Trophoblast cell (in vitro differentiated cells and primary cell): ENCODE data around the gene ZNF823.

ENCODE experiments used
- DNase-seq, 2 donors: peaks; one replicate each; pipeline ENCODE4 v3.0.0-alpha.2; 2016
- H2AFZ ChIP-seq: 2 replicates; pipeline ENCODE4 v1.6.1; 2013; ENCODE audit warnings: low read length, moderate library complexity, mild to moderate bottlenecking; ENCODE audit not compliant: insufficient read depth, poor library complexity
- H2AK5ac ChIP-seq: 2 replicates; pipeline ENCODE4 v1.6.1; 2013; ENCODE audit warnings: mild to moderate bottlenecking, low read length
- H2BK120ac ChIP-seq: 2 replicates; pipeline ENCODE4 v1.6.1; 2013; ENCODE audit warnings: low read length, mild to moderate bottlenecking, moderate library complexity; ENCODE audit not compliant: insufficient read depth, poor library complexity
- H2BK12ac ChIP-seq: 2 replicates; pipeline ENCODE4 v1.6.1; 2013; ENCODE audit warnings: mild to moderate bottlenecking, low read length, moderate library complexity
- H2BK5ac ChIP-seq: 2 replicates; pipeline ENCODE4 v1.6.1; 2013; ENCODE audit warnings: low read length, low read depth, moderate library complexity, mild to moderate bottlenecking; ENCODE audit not compliant: poor library complexity
- H3K14ac ChIP-seq: 2 replicates; pipeline ENCODE4 v1.6.1; 2013; ENCODE audit warnings: mild to moderate bottlenecking, low read length
- H3K18ac ChIP-seq: 2 replicates; pipeline ENCODE4 v1.6.1; 2013; ENCODE audit warnings: mild to moderate bottlenecking, low read length
- H3K23ac ChIP-seq: 2 replicates; pipeline ENCODE4 v1.6.1; 2013; ENCODE audit warnings: low read length
- H3K27ac ChIP-seq: 2 replicates; pipeline ENCODE4 v1.5.1; 2013; ENCODE audit warnings: low read depth, mild to moderate bottlenecking, inconsistent platforms, low read length, moderate library complexity
- H3K27me3 ChIP-seq: 2 replicates; pipeline ENCODE4 v1.6.1; 2013; ENCODE audit warnings: inconsistent platforms, mild to moderate bottlenecking, low read length, moderate library complexity; ENCODE audit not compliant: insufficient read depth
- H3K36me3 ChIP-seq, 2 experiments: 1 replicate in 1 of 2; 2 replicates in 1 of 2; pipeline ENCODE4 v1.6.1; 2013; ENCODE audit warnings: low read length in 2 of 2, mild to moderate bottlenecking in 2 of 2, moderate library complexity in 1 of 2; ENCODE audit not compliant: insufficient read depth in 2 of 2, control insufficient read depth in 1 of 2
- H3K4ac ChIP-seq: 2 replicates; pipeline ENCODE4 v1.6.1; 2013; ENCODE audit warnings: low read depth, mild to moderate bottlenecking, low read length, moderate library complexity
- H3K4me1 ChIP-seq, 2 experiments: 1 replicate in 1 of 2; 2 replicates in 1 of 2; pipeline ENCODE4 v1.6.1; 2013; ENCODE audit warnings: low read length in 2 of 2, mild to moderate bottlenecking in 2 of 2, moderate library complexity in 1 of 2; ENCODE audit not compliant: insufficient read depth in 2 of 2, control insufficient read depth in 1 of 2
- H3K4me2 ChIP-seq: 2 replicates; pipeline ENCODE4 v1.6.1; 2013; ENCODE audit warnings: inconsistent platforms, mild to moderate bottlenecking, low read length, moderate library complexity
- H3K4me3 ChIP-seq: 2 replicates; pipeline ENCODE4 v1.5.1; 2013; ENCODE audit warnings: mild to moderate bottlenecking, low read depth, low read length, inconsistent platforms
- H3K79me1 ChIP-seq: one replicate; pipeline ENCODE4 v1.6.1; 2013; ENCODE audit warnings: low read length
- H3K79me2 ChIP-seq: 2 replicates; pipeline ENCODE4 v1.6.1; 2013; ENCODE audit warnings: low read length, mild to moderate bottlenecking; ENCODE audit not compliant: control insufficient read depth, insufficient read depth, poor library complexity
- H3K9ac ChIP-seq: 2 replicates; pipeline ENCODE4 v1.6.1; 2013; ENCODE audit warnings: mild to moderate bottlenecking, low read length
- H3K9me3 ChIP-seq: 2 replicates; pipeline ENCODE4 v1.6.1; 2013; ENCODE audit warnings: low read depth, mild to moderate bottlenecking, control low read depth, inconsistent platforms, low read length; ENCODE audit not compliant: insufficient read depth
- H4K12ac ChIP-seq: 2 replicates; pipeline ENCODE4 v1.6.1; 2013; ENCODE audit warnings: low read depth, mild to moderate bottlenecking, low read length, moderate library complexity
- H4K8ac ChIP-seq: 2 replicates; pipeline ENCODE4 v1.6.1; 2013; ENCODE audit warnings: low read depth, mild to moderate bottlenecking, low read length, moderate library complexity
- H4K91ac ChIP-seq: one replicate; pipeline ENCODE4 v1.6.1; 2013; ENCODE audit warnings: low read depth, mild to moderate bottlenecking, low read length, moderate library complexity
- whole genome bisulfite sequencing: extraction: QIAGEN DNeasy Blood & Tissue Kit; methylation state at CpG from one replicate; pipeline ENCODE4 v1.1.7; 2013; ENCODE audit warnings: missing lambda C conversion rate; ENCODE audit not compliant: insufficient read length, insufficient coverage; ENCODE audit errors: extremely low coverage; 5-methylcytosine and 5-hydroxymethylcytosine counted together

ZNF823 gene

DNA sequence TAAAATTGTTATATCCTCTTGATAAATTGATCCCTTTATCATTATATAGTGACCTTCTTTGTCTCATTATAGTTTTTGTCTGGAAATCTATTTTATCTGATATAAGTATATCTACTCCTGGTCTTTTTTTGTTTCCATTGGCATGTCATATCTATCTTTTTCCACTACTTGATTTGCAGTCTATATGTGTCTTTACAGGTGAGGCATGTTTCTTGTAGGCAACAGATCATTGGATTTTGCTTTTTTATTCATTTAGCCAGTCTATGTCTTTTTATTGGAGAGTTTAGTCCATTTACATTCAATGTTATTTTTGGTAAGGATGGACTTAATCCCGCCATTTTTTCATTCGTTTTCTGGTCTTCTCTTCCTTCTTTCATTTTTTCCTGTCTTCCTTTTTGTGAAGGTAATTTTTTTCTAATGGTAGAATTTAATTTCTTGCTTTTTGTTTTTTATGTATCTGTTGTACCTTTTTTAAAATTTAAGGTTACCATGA, 13.5 kb upstream of the ZNF823 start:
- no CpG with 5 or more reads among the region's 2 CpGs for WGBS
- H4K91ac ChIP-seq, result no peak overlapping the region
- no peak overlapping the region for H3K14ac ChIP-seq

DNA sequence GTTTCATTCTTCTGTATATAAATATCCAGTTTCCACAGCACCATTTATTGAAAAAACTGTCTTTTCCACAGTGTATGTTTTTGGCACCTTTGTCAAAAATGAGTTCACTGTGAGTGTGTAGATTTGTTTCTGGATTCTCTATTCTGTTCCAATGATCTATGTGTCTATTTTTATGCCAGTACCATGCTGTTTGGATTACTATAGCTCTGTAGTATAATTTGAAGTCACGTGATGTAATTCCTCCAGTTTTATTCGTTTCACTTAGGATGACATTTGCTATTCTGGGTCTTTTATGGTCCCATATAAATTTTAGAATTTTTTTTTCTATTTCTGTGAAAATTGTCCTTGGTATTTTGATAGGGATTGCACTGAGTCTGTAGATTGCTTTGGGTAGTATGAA, 11.0 kb upstream of the ZNF823 start:
- H3K14ac ChIP-seq, result no peak overlapping the region
- no peak overlapping the region for H3K23ac ChIP-seq
- no peak overlapping the region for H3K4me3 ChIP-seq
- no peak overlapping the region for H2BK5ac ChIP-seq
- H2AFZ ChIP-seq, result no peak overlapping the region
- H3K79me1 ChIP-seq, result no peaks in the 10 kb centered on the region
- H4K8ac ChIP-seq, result no peak overlapping the region
- no peak overlapping the region for H2BK120ac ChIP-seq
- DNase-seq, result no peak
- no peaks in the 10 kb centered on the region for H3K4me1 ChIP-seq
- no peaks in the 10 kb centered on the region for H3K79me2 ChIP-seq
- H3K9me3 ChIP-seq, result no peaks in the 10 kb centered on the region
- H3K4ac ChIP-seq, result no peak overlapping the region
- no peak overlapping the region for H4K12ac ChIP-seq
- no peak overlapping the region for H4K91ac ChIP-seq
- no peak overlapping the region for H2BK12ac ChIP-seq
- H3K4me2 ChIP-seq, result no peak overlapping the region
- no peaks in the 10 kb centered on the region for H3K27me3 ChIP-seq
- H3K27ac ChIP-seq, result no peak overlapping the region
- no peak overlapping the region for H3K18ac ChIP-seq
- no peak overlapping the region for H3K9ac ChIP-seq
- no peak overlapping the region for H2AK5ac ChIP-seq
- no CpG with 5 or more reads among the region's 2 CpGs for WGBS
- no peaks in the 10 kb centered on the region for H3K36me3 ChIP-seq

More for the DNA sequence above, 13.5 kb upstream of the ZNF823 start:
- Histone ChIP-seq H3K27ac (no peak overlapping the region), H3K4me1 (no peaks in the 10 kb centered on the region), H3K4me3 (no peak overlapping the region), H3K23ac (no peak overlapping the region), H4K12ac (no peak overlapping the region), H3K79me2 (no peaks in the 10 kb centered on the region), H3K9ac (no peak overlapping the region), H3K36me3 (no peaks in the 10 kb centered on the region), H2AK5ac (no peak overlapping the region), H3K4me2 (no peak overlapping the region), H4K8ac (no peak overlapping the region), H3K4ac (no peak overlapping the region), H2BK12ac (no peak overlapping the region), H2BK5ac (no peak overlapping the region), H3K9me3 (no peaks in the 10 kb centered on the region), H2BK120ac (no peak overlapping the region), H3K18ac (no peak overlapping the region), H3K27me3 (no peaks in the 10 kb centered on the region), H2AFZ (no peak overlapping the region), H3K79me1 (no peaks in the 10 kb centered on the region)
- no peak for DNase-seq

DNA sequence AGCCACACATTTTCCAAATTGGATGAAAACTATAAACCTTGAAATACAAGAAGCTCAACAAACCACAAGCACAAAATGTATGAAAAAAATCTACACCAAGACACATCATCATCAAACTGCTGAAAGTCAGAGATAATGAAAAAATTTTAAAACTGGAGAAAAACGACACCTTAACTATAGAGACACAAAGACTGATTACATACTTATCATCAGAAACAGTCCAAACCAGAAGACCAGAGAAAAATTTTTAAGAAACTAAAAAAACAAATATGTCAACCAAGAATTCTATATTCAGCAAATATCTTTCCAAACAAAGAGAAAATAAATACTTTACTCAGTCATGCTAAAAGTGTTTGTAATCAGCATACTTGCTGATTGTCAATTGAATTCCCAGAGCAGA, 8.5 kb upstream of the ZNF823 start:
- Histone ChIP-seq H3K18ac (no peak overlapping the region), H4K8ac (no peak overlapping the region), H3K27me3 (no peaks in the 10 kb centered on the region), H3K14ac (no peak overlapping the region), H2BK120ac (no peak overlapping the region), H3K23ac (no peak overlapping the region), H3K79me2 (no peaks in the 10 kb centered on the region), H3K79me1 (no peaks in the 10 kb centered on the region), H4K12ac (no peak overlapping the region), H4K91ac (no peak overlapping the region), H3K9me3 (no peaks in the 10 kb centered on the region), H3K4me2 (no peak overlapping the region), H3K9ac (no peak overlapping the region), H2AK5ac (no peak overlapping the region), H3K4me1 (no peaks in the 10 kb centered on the region), H2BK5ac (no peak overlapping the region), H3K36me3 (no peaks in the 10 kb centered on the region), H3K4me3 (no peak overlapping the region), H3K27ac (no peak overlapping the region), H2BK12ac (no peak overlapping the region), H2AFZ (no peak overlapping the region), H3K4ac (no peak overlapping the region)
- no CpG with 5 or more reads among the region's 1 CpG for WGBS
- peak in 1 of 2 donors; percentile 79 for DNase-seq

DNA sequence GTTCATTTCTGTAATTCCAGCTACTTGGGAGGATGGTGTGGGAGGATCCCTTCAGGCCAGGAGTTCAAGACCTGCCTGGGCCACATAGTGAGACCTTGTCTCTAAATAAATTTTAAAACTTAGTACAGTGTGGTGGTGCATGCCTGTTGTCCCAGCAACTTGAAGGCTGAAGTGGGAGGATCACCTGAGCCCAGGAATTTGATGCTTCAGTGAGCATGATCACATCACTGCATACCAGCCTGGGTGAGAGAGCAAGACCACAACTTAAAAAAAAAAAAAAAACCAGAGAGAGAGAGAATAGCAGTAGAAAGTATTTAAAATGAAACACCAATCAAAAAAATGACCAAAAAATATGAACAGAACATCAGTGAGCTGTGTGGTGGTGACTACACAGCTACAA, 7.1 kb upstream of the ZNF823 start:
- Histone ChIP-seq H2BK12ac (no peak overlapping the region), H3K27me3 (no peaks in the 10 kb centered on the region), H3K4ac (no peak overlapping the region), H3K23ac (no peak overlapping the region), H4K91ac (no peak overlapping the region), H3K9me3 (no peaks in the 10 kb centered on the region), H3K18ac (no peak overlapping the region), H3K9ac (no peak overlapping the region), H3K27ac (no peak overlapping the region), H4K8ac (no peak overlapping the region), H2BK120ac (no peak overlapping the region), H3K4me2 (no peak overlapping the region), H3K4me1 (no peaks in the 10 kb centered on the region), H2AFZ (no peak overlapping the region), H3K14ac (no peak overlapping the region), H3K36me3 (no peaks in the 10 kb centered on the region), H3K79me1 (no peaks in the 10 kb centered on the region), H3K79me2 (no peaks in the 10 kb centered on the region), H3K4me3 (no peak overlapping the region), H2AK5ac (no peak overlapping the region), H4K12ac (no peak overlapping the region), H2BK5ac (no peak overlapping the region)
- peak in 1 of 2 donors; percentile 34 for DNase-seq
